Measurements from ENCODE around the gene CD209.

The CD209 gene

GRCh38 chr19:7704280-7705060 lies 42.9 kb downstream of the CD209 start:
- no peak for DNase-seq

GRCh38 chr19:7703332-7703731 lies 44.0 kb downstream of the CD209 start:
- DNase-seq, result no peak

- no peak for DNase-seq
Observed at GRCh38 chr19:7701654-7702457, 45.5 kb downstream of the CD209 start, which contains the start of gene FCER2. Gene FCER2, minus strand, starts transcription at chr19:7702131. Its CDS starts 2,371 bp downstream, at chr19:7699760.

- DNase-seq, result no peak
Observed at GRCh38 chr19:7701049-7701653, 46.2 kb downstream of the CD209 start.

GRCh38 chr19:7699417-7700401 lies 47.6 kb downstream of the CD209 start:
- no peak for DNase-seq

- DNase-seq, result no peak
Observed at GRCh38 chr19:7699003-7699402, 48.3 kb downstream of the CD209 start.

- DNase-seq, result no peak
Observed at GRCh38 chr19:7698583-7698982, 48.8 kb downstream of the CD209 start.

GRCh38 chr19:7697721-7698287 lies 49.5 kb downstream of the CD209 start:
- DNase-seq, result no peak

GRCh38 chr19:7694499-7694898 lies 52.8 kb downstream of the CD209 start:
- no peak for DNase-seq

- no peak for DNase-seq
Observed at GRCh38 chr19:7692417-7693088, 54.8 kb downstream of the CD209 start.

GRCh38 chr19:7691497-7691896 lies 55.8 kb downstream of the CD209 start:
- no peak for DNase-seq

- no peak for DNase-seq
Observed at GRCh38 chr19:7690779-7691258, 56.5 kb downstream of the CD209 start.

Data from right hindlimb (tissue), 1 donor.